HEK293T (cell line): ENCODE data around the gene BDNF.

ENCODE experiments used
- CTCF ChIA-PET: fragments of 350-600 bp; formaldehyde crosslinking; extraction: SDS; loops from one replicate; lab custom pipeline; 2021; ENCODE audit warnings: antibody characterized with exemption, inconsistent platforms; lab: Yijun Ruan, JAX
- POLR2A ChIA-PET: fragments of 350-600 bp; formaldehyde crosslinking; extraction: SDS; loops from one replicate; lab custom pipeline; 2020; ENCODE audit warnings: antibody characterized with exemption, inconsistent platforms; lab: Yijun Ruan, JAX
- DNase-seq: peaks from one replicate; pipeline ENCODE4 v3.0.0; 2012; ENCODE audit warnings: mixed read lengths; ENCODE audit errors: extremely low spot score
- ARNT ChIP-seq: fragments of 450-650 bp; IDR thresholded peaks from 2 replicates; pipeline ENCODE4 v1.6.1; 2017; ENCODE audit warnings: mild to moderate bottlenecking
- BHLHE40 ChIP-seq: fragments of 450-650 bp; IDR thresholded peaks from 2 replicates; pipeline ENCODE4 v1.6.1; 2016; ENCODE audit warnings: mild to moderate bottlenecking, moderate library complexity, borderline replicate concordance
- CTBP1 ChIP-seq: fragments of 450-650 bp; IDR thresholded peaks from 2 replicates; pipeline ENCODE4 v1.6.1; 2016; ENCODE audit warnings: borderline replicate concordance
- ELF4 ChIP-seq: fragments of 450-650 bp; IDR thresholded peaks from 2 replicates; pipeline ENCODE4 v1.6.1; 2017; ENCODE audit warnings: antibody characterized with exemption
- FOXA1 ChIP-seq: fragments of 450-650 bp; IDR thresholded peaks from 2 replicates; pipeline ENCODE4 v1.6.1; 2016; ENCODE audit warnings: mild to moderate bottlenecking
- FOXK2 ChIP-seq: fragments of 450-650 bp; IDR thresholded peaks from 2 replicates; pipeline ENCODE4 v1.6.1; 2016; ENCODE audit warnings: mild to moderate bottlenecking
- FOXM1 ChIP-seq: fragments of 450-650 bp; IDR thresholded peaks from 2 replicates; pipeline ENCODE4 v1.6.1; 2017; ENCODE audit warnings: mild to moderate bottlenecking, borderline replicate concordance
- HDGF ChIP-seq: fragments of 450-650 bp; IDR thresholded peaks from 2 replicates; pipeline ENCODE4 v1.6.1; 2017; ENCODE audit warnings: antibody characterized with exemption, borderline replicate concordance
- L3MBTL2 ChIP-seq: fragments of 450-650 bp; conservative IDR thresholded peaks from 2 replicates; pipeline ENCODE4 v1.6.1; 2016; ENCODE audit warnings: mild to moderate bottlenecking
- LEF1 ChIP-seq: fragments of 450-650 bp; IDR thresholded peaks from 2 replicates; pipeline ENCODE4 v1.6.1; 2017; ENCODE audit warnings: mild to moderate bottlenecking, borderline replicate concordance
- NFRKB ChIP-seq: fragments of 450-650 bp; IDR thresholded peaks from 2 replicates; pipeline ENCODE4 v1.6.1; 2016; ENCODE audit warnings: mild to moderate bottlenecking, moderate library complexity
- SP1 ChIP-seq: fragments of 450-650 bp; IDR thresholded peaks from 2 replicates; pipeline ENCODE4 v1.6.1; 2017
- SUZ12 ChIP-seq: fragments of 450-650 bp; IDR thresholded peaks from 2 replicates; pipeline ENCODE4 v1.6.1; 2016; ENCODE audit warnings: mild to moderate bottlenecking
- TARDBP ChIP-seq: fragments of 450-650 bp; IDR thresholded peaks from 2 replicates; pipeline ENCODE4 v1.6.1; 2016
- ZNF384 ChIP-seq: fragments of 450-650 bp; IDR thresholded peaks from 2 replicates; pipeline ENCODE4 v1.6.1; 2016
- TF ChIP-seq, protein P1 (sequence below): fragments of 450-650 bp; IDR thresholded peaks from 2 replicates; pipeline ENCODE4 v1.6.1; 2016

Gene BDNF

DNA sequence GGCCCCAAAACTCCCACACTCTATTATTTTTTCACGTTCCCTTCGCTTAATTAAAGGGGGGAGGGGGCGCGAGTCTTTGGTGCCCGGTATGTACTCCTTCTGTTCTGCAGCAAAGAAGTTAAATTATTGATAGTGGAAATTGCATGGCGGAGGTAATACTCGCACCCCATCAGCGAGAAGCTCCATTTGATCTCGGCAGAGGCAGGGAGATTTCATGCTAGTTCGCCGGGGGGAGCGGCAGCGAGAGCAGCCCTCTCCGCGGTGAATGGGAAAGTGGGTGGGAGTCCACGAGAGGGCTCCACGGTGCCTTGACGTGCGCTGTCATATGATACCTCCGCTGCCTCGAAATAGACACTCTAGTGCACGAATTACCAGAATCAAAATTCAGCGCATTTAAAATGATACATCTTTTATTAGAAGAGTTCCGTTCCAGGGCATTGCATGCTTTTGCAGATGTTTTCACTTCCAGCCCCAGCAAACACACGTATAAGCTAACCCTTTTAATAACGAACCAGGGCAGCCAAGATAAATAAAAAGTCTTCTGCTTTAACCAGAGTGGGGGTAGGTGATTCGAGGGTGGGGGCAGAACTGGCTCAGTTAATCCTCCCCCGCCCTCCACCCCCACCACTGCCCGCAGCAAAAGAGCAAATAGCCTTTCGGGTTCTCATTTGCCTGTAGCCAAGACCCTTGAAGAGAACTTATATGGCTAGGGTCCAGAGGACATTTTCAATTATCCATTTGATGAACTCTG is 1.3 kb upstream of the BDNF start:
- ChIA-PET POLR2A (interaction anchor here (4.9 kb wide), 1 partner anchor 17 kb away, joined by 20 read pairs; no protein-coding TSS in a partner anchor), CTCF (interaction anchor here (0.5 to 3.8 kb wide), 4 partner anchors 16 to 1318 kb away, joined by 3 to 16 read pairs (median 3); no protein-coding TSS in a partner anchor)
- TF ChIP-seq ELF4 (no peak), L3MBTL2 (no peak), ZNF384 (no peak), SP1 (no peak), BHLHE40 (no peak), FOXK2 (no peak), FOXA1 (no peak), HDGF (no peak), CTBP1 (no peak), SUZ12 (no peak), NFRKB (no peak), ARNT (no peak), LEF1 (no peak), TARDBP (no peak), FOXM1 (no peak)
- TF ChIP-seq, protein P1, sequence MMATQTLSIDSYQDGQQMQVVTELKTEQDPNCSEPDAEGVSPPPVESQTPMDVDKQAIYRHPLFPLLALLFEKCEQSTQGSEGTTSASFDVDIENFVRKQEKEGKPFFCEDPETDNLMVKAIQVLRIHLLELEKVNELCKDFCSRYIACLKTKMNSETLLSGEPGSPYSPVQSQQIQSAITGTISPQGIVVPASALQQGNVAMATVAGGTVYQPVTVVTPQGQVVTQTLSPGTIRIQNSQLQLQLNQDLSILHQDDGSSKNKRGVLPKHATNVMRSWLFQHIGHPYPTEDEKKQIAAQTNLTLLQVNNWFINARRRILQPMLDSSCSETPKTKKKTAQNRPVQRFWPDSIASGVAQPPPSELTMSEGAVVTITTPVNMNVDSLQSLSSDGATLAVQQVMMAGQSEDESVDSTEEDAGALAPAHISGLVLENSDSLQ = no peak
- peak; percentile 28 for DNase-seq

DNA sequence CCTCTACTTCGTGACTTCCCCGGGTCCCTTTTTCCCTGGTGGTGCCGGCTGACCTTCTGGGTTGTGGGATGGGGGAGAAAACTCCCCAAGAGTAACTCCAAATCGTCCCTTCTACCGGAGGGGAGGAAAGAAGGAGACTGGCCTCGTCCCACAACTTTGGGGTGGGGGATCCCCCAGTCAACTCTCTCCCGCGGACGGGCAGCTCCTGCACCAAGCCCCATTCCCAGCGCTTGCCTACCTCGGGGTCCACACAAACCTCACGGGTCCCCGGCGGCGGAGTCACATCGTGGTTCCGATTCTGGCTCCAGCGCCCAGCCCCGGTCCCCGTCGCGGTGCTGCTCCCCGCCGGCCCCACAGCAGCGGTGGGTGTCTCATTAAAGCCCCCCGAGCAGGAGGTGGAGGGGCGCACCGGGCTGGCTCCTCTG is 317 bp downstream of the BDNF start:
- CTCF ChIA-PET = interaction anchor here (0.6 to 3.8 kb wide), 6 partner anchors 13 to 1617 kb away, joined by 3 to 16 read pairs (median 6); no protein-coding TSS in a partner anchor
- TF ChIP-seq SUZ12 (no peak), L3MBTL2 (no peak), ELF4 (no peak)

DNA sequence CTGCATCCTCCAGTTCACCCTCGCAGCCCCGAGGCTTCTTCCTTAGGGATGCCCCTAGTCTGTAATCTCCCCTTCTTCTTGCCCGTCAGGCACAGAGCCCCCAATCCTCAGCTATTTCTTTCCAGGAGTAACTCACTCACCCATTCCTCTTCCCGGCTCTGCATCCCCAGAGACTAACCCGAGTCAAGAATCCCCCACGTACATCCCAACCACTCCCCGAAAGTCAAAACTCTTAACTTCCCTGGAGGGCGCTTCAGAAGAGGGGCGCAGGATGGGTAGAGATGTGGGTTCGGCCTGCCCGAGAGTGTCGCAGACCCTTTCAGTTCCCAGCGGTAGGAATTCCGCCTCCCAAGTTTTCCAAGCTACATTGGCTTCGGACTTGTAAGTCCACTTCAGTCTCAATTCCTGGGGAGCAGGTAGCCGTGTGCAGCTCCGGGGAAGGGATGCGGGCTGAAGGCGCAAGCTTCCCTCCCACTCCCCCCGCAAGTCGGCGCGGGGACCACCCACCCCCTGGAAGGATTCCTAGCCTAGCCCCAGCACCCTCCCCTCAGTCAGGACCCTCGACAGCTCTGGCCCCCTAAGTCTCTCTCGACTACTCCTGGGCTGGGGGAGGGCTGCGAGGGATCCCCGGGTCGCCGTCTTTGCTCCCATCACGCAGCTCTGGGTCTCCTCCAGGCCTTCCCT is 871 bp downstream of the BDNF start:
- CTCF ChIA-PET = interaction anchor here (0.5 to 3.8 kb wide), 16 partner anchors 14 to 1618 kb away, joined by 3 to 16 read pairs (median 3); no protein-coding TSS in a partner anchor
- POLR2A ChIA-PET = interaction anchor here (0.8 to 4.9 kb wide), 2 partner anchors 19 to 830 kb away, joined by 4 to 20 read pairs; no protein-coding TSS in a partner anchor
- peak; percentile 11 for DNase-seq

More for the DNA sequence above, 317 bp downstream of the BDNF start:
- no peak for DNase-seq
- POLR2A ChIA-PET = interaction anchor here (4.9 kb wide), 1 partner anchor 18 kb away, joined by 20 read pairs; no protein-coding TSS in a partner anchor

DNA sequence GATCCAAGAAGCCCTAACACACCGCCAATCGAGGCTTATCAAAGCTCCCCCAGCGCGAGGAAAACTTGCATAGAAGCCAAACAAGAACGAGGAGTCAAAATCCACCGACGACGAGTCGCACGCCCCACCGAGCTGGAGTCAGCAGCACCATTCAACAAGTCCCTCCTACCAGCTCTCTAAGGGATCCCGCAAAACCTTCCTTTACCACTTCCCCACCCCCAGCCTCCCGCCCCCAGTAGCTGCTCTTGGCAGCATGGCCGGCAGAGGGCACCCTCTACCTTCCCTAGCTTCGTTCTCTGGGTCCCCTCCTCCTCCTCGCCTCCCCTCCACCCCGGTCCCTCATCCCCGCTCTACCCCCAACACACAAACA is 1.4 kb downstream of the BDNF start:
- TF ChIP-seq ARNT = no peak
- no peak for TF ChIP-seq FOXK2
- TF ChIP-seq BHLHE40 = no peak
- no peak for TF ChIP-seq TARDBP
- no peak for TF ChIP-seq HDGF
- TF ChIP-seq, protein P1 = no peak
- no peak for TF ChIP-seq L3MBTL2
- no peak for TF ChIP-seq FOXM1
- TF ChIP-seq LEF1 = no peak
- TF ChIP-seq ZNF384 = no peak
- no peak for TF ChIP-seq NFRKB
- no peak for TF ChIP-seq SUZ12
- TF ChIP-seq ELF4 = no peak
- no peak for TF ChIP-seq CTBP1
- TF ChIP-seq FOXA1 = no peak
- TF ChIP-seq SP1 = no peak
- DNase-seq = peak; percentile 82

More for the DNA sequence above, 871 bp downstream of the BDNF start:
- no peak for TF ChIP-seq ELF4
- TF ChIP-seq NFRKB = no peak
- no peak for TF ChIP-seq SP1

DNA sequence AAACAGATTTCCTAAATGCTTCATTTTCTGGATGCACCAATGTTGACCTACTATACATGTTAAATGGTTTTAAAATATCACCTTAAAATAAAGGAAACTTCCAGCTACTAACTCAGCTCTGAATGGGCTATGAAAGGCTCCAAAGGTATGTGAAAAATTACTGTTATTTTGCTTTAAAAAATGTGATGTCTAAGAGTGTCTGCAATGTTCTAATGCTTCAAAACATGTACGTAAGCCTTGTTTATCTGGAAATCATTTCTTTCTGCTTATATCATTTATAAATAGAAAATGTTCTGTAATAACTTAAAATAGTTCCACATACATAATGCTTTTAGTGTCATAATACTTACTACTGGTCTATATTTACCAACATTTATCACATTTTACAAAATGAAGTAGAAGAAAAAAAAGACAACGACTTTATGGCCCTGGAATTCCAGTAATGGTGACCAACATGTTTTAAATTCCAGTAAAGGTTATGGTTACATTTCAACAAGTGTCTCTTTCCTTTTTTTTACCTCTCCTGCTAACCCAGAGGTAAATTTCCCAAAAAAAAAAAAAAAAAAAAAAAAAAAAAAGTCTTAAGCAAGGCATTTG is 2.5 kb downstream of the BDNF start:
- CTCF ChIA-PET = no interaction called here
- POLR2A ChIA-PET = no interaction called here
- DNase-seq = no peak
- no peak for TF ChIP-seq ZNF384
- TF ChIP-seq TARDBP = no peak
- no peak for TF ChIP-seq FOXA1

More for the DNA sequence above, 1.4 kb downstream of the BDNF start:
- ChIA-PET POLR2A (interaction anchor here (0.8 to 4.9 kb wide), 2 partner anchors 19 to 830 kb away, joined by 4 to 20 read pairs; no protein-coding TSS in a partner anchor), CTCF (interaction anchor here (0.7 to 3.8 kb wide), 13 partner anchors 18 to 1596 kb away, joined by 3 to 16 read pairs (median 4); no protein-coding TSS in a partner anchor)

DNA sequence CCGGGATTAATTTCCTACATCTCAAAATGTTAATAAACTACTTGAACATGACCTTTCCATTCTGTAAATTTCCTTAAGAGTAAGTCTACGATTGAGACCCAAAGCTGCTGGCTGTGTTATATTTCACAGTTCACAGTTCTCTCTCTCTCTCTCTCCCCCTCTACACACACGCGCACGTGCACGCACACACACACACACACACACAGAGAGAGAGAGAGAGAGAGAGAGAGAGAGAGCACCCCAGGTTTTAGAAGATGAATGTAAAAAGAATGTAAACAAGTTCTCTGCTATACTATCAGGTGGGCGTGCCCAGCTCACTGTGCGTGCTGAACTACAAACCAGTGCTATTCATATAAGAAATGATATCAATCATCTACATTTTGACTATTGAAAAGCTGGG is 3.3 kb downstream of the BDNF start:
- TF ChIP-seq ARNT (no peak), BHLHE40 (no peak), FOXA1 (no peak), HDGF (no peak), FOXK2 (no peak), L3MBTL2 (no peak), ZNF384 (no peak), CTBP1 (no peak), ELF4 (no peak), SUZ12 (no peak), TARDBP (no peak), SP1 (no peak), LEF1 (no peak), FOXM1 (no peak), NFRKB (no peak)
- TF ChIP-seq, protein P1 = no peak
- ChIA-PET CTCF (no interaction called here), POLR2A (no interaction called here)
- DNase-seq = no peak
